C4-2B (cell line): ENCODE results near the gene C18orf63.

ENCODE experiments used
- H3K27ac ChIP-seq: fragments of 450-650 bp; 2 replicates; pipeline ENCODE4 v1.5.1; 2017
- ZFX ChIP-seq: fragments of 450-650 bp; IDR thresholded peaks from 2 replicates; pipeline ENCODE4 v1.6.1; 2017
- TF ChIP-seq, protein P1 (sequence below): fragments of 450-650 bp; conservative IDR thresholded peaks from 2 replicates; pipeline ENCODE4 v1.5.1; 2017; ENCODE audit warnings: mild to moderate bottlenecking

Gene C18orf63

DNA sequence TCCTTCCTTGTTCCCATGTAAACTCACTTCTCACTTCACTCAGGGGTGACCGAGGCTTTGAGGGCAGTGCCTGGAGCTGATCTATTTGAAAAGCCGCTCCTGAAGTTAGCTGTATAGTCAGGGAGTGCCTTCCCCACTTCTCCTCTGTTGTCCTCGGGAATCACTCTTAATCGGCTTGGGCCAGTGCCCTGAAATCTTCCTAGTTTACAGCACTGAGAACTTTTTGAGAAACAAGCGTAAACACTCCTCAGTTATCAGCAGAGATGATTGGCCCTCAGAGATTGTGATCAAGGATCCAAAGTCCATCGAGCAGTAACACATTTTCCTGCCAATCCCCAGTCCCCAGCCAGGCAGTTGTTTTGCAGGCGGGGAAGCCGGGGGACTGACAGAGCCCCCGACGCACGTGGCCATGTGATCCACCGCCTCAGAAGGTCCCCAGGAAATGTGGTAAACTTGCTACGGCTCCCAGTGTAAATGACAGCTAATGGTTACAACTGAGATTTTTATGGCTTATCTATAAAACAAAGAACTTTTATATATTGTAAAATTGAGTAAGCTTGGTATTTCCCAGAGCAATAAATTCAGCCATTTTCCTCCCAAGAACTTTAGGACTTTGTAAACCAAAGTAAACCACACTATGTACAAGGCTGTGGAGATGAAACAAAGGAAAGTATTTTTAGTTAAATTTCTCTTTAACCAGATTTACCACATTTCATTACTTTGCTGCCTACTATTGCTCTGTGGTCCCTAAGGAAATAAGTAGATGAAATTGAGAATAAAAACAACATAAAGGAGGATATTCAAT, 53.5 kb downstream of the C18orf63 start:
- TF ChIP-seq, protein P1, sequence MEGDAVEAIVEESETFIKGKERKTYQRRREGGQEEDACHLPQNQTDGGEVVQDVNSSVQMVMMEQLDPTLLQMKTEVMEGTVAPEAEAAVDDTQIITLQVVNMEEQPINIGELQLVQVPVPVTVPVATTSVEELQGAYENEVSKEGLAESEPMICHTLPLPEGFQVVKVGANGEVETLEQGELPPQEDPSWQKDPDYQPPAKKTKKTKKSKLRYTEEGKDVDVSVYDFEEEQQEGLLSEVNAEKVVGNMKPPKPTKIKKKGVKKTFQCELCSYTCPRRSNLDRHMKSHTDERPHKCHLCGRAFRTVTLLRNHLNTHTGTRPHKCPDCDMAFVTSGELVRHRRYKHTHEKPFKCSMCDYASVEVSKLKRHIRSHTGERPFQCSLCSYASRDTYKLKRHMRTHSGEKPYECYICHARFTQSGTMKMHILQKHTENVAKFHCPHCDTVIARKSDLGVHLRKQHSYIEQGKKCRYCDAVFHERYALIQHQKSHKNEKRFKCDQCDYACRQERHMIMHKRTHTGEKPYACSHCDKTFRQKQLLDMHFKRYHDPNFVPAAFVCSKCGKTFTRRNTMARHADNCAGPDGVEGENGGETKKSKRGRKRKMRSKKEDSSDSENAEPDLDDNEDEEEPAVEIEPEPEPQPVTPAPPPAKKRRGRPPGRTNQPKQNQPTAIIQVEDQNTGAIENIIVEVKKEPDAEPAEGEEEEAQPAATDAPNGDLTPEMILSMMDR, result no peak
- no peak for TF ChIP-seq ZFX
- H3K27ac ChIP-seq, result no peak overlapping the region

DNA sequence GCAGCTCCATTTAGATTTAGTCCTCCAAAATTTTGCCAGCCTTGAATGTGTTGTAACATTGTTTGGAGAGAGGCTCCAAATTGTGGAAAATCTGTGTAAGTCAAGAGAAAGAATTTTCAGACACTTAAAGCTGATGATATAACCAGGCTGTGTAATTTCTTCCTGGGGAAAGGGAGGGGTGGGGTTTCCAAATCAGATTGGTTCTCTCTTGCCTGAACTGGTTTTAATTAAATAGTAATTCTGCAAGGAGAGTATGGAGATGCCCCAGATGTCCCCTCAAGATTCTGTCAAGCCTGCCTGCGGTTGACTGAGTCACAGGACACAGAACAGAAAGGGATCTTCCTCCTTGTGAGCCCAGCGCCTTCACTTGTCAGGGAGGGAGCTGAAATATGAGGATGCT, 54.5 kb downstream of the C18orf63 start:
- no peak overlapping the region for H3K27ac ChIP-seq
- TF ChIP-seq, protein P1, result no peak
- TF ChIP-seq ZFX, result no peak

DNA sequence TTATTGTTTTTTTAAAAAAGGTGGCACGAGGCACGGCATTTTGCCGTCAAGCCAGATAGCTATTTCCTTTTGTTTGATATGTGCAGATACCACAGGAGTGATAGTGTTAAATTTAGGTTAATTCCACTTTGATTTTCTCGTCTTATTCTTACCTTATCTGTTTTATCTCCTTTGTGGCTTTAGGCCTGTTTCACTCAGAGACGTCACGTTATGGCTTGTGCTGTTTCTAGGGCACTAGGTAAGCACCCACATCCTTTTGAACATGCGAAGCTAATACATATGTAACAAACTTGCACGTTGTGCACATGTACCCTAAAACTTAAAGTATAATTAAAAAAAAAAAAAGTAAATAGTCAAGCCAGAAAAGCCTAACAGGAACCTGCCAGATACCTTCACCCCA, 57.8 kb downstream of the C18orf63 start:
- TF ChIP-seq ZFX, result no peak
- H3K27ac ChIP-seq, result no peak overlapping the region

DNA sequence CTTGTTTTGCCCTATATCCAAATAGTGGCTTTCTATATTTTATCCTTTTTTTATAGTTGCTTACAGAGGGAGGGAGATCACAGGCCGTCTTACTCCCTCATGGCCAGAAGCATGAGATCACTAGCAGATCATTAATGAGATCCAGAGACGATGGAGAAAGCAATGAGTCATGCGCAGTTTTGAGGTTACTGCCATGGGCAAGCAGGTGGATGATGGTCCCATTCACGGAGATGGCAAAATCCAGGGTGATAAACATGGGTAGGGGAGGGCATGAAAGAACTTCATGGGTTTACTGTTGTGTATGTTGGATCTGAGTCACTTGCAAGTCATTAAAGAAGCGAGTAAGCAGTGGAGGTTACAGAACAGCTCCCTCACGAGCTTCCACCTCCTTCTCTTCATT, 60.4 kb downstream of the C18orf63 start:
- TF ChIP-seq, protein P1, result no peak
- no peak overlapping the region for H3K27ac ChIP-seq

DNA sequence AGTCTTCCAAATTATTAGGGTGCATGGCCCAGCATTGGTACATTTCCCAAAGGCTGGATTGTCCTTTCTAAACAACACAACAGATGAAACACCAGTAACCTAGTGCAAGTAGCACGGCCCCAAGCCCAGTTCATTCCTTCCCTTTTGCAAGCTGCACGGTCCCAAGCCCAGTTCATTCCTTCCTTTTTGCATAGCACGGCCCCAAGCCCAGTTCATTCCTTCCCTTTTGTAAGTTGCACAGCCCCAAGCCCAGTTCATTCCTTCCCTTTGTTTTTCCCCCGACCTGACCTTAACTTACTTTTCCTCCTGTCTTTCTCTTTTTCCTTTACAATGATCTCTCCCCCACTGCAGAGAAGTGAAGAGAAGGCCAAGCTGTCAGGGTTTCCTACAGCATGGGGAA, 60.9 kb downstream of the C18orf63 start:
- no peak for TF ChIP-seq ZFX
- TF ChIP-seq, protein P1, result no peak

DNA sequence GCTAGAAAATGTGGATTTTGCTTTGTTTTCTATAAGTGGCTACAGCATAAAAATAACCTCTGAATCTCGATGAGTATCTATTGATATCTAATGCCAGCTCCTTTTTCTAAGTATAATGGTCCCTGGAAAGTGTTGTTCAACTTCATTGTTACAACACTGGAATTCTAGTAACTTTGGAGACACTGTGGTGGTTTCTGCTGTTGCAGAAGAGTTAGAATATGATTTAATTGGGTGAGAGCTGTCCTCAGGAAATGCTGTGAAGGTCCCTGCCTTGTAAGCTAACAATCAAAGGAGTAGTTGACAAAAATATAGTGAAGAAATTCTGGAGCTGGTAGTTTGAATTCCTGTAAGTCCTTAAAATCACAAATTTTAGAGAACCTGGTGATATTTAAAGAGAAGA, 62.1 kb downstream of the C18orf63 start:
- no peak overlapping the region for H3K27ac ChIP-seq
- no peak for TF ChIP-seq ZFX
- TF ChIP-seq, protein P1, result no peak

More for the DNA sequence above, 60.9 kb downstream of the C18orf63 start:
- H3K27ac ChIP-seq, result no peak overlapping the region

DNA sequence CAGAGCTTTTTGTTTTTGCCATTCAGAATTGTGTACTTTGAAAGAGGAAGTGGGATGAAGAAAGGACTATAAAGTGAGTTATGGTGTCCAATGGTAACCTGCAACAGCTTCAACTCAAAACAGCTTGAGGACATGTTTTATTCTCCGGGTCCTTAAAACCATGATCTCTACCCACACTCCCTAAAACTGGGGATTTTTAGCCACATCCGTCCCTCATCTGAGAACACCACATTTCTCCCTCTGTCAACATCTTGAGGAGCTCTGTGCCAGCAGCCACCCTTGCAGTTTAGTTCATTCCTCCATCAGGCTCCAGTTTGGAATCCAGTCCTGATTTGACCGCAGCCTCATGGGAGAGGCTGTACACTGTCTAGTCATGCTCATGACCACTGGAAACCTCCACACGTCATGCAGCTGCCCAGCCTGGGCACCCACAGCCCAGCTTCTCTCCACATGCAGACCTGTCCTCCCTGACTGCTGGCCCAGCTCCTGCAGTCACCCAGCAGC, 62.6 kb downstream of the C18orf63 start:
- TF ChIP-seq, protein P1, result no peak
- no peak for TF ChIP-seq ZFX
- no peak overlapping the region for H3K27ac ChIP-seq

DNA sequence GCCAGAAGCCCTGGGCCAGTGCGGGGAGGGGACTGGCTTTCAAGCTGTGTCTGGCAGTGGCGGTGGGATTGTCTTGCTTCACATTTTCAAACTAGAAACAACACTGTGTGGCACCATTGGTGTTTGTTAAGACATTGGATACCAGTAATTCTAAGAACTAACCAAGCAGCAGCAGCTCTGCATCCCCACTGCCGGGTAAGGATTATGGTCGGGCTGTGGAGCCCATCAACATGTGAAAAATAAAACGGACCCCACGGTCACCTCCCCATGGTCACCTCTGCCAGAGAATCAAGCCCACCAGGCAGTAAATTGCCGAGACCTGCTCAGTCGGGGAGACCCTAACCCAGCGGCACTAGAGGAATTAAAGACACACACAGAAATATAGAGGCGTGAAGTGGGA, 65.3 kb downstream of the C18orf63 start:
- H3K27ac ChIP-seq, result no peak overlapping the region
- TF ChIP-seq, protein P1, result no peak
- no peak for TF ChIP-seq ZFX
